ENCODE measurements around the gene ADGRL3. TPM values are rescaled to one million over a fixed set of nuclear protein-coding genes. Genes with fewer than 3 reads are reported as not detected.
A peak's percentile ranks its signal among the peaks of the same experiment; 100 is the strongest.

Gene ADGRL3
- total and polyA plus RNA-seq, 2 donors (not counting 1 experiment from before 2014, with no cell fraction given): under 0.01 to 0.05 TPM

DNA sequence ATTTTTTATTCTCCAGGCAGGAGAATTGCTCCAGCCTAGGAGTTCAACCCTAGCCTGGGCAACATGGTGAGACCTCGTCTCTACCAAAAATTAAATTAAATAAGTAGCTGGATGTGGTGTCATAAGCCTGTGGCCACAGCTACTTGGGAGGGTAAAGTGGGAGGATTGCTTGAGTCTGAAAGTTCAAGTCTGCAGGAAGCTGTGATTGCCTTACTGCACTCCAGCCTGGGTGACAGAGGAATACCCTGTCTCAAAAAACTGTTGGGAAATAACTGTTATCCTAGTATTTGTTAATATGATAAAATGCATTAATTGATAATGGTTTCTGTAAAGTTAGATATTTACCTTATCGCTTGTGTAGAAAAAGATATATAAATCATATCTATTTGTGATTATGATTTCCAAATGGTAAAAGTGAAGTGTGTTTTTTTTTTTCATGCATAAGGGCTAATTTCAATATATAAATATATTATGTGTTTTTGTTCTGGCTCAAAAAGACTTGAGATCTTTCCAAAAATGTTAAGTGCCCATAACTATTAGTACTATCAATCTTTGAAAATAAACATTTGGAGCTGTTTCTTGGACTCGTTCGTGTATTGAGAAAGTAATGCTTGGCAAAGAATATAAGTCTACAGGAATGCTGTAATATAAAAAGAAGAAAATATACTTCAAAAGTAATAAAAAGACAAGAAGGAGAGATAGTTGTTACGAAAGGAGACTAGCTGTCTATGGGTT is 396.6 kb downstream of the ADGRL3 start:
- Histone ChIP-seq H3K27me3 (ENCODE audit: control insufficient read depth, insufficient read depth, low read length) (no peaks in the 10 kb centered on the region), H3K9ac (ENCODE audit: insufficient read depth, low read length) (no peak overlapping the region), H3K4me2 (ENCODE audit: extremely low read depth, insufficient read depth, low read length) (no peak overlapping the region), H3K4me1 (ENCODE audit: control insufficient read depth, extremely low read depth, insufficient read depth, low read length) (no peaks in the 10 kb centered on the region), H3K27ac (ENCODE audit: insufficient read depth, low read length) (no peak overlapping the region), H3K9me3 (ENCODE audit: control insufficient read depth, insufficient read depth, low read depth, low read length) (no peaks in the 10 kb centered on the region), H3K4me3 (replicated peaks in 1 of 4; ENCODE audit: control extremely low read depth in 1 of 4, insufficient read depth in 1 of 4, low read depth in 3 of 4, low read length in 4 of 4) (no peak overlapping the region), H2AFZ (ENCODE audit: low read length) (no peak overlapping the region), H3K79me2 (ENCODE audit: control insufficient read depth, insufficient read depth, low read length) (no peaks in the 10 kb centered on the region), H4K20me1 (ENCODE audit: control insufficient read depth, extremely low read depth, insufficient read depth, low read length) (no peaks in the 10 kb centered on the region), H3K36me3 (ENCODE audit: control insufficient read depth, insufficient read depth, low read length) (no peaks in the 10 kb centered on the region)
- TF ChIP-seq EZH2 (IDR thresholded peaks at IDR 0.05; ENCODE audit: low read length, missing control alignments) (no peak), CTCF (conservative IDR thresholded peaks at IDR 0.05 in 1 of 2, IDR thresholded peaks at IDR 0.05 in 1 of 2; ENCODE audit: low read depth in 1 of 2, low read length in 2 of 2) (no peak)
- DNase-seq (ENCODE audit: low read depth in 2 of 2): peak in 1 of 2 donors; percentile 73

DNA sequence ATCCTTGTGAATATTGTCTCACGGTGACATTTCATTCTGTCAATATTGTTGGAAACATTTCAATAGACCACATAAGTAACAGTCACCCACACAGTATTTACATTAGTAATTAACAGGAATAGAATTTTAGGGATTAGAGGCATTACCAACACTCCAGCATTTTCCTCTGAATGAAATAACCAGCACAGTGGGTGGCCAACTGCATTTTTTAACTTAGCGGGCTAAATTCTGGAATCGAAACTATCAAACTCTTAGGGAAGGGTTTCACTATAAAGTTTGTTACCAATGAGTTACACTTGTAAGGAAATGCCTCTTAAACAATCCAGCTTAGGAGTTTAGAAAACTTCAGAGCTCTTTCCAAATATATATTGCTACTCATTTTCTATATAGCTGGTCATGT is 403.0 kb downstream of the ADGRL3 start:
- Histone ChIP-seq H3K4me2 (ENCODE audit: extremely low read depth, insufficient read depth, low read length) (no peak overlapping the region), H3K4me3 (replicated peaks in 1 of 4; ENCODE audit: control extremely low read depth in 1 of 4, insufficient read depth in 1 of 4, low read depth in 3 of 4, low read length in 4 of 4) (peak overlapping the region in 1 of 4 experiments; percentile 6), H3K27me3 (ENCODE audit: control insufficient read depth, insufficient read depth, low read length) (no peaks in the 10 kb centered on the region), H4K20me1 (ENCODE audit: control insufficient read depth, extremely low read depth, insufficient read depth, low read length) (no peaks in the 10 kb centered on the region), H3K79me2 (ENCODE audit: control insufficient read depth, insufficient read depth, low read length) (no peaks in the 10 kb centered on the region), H3K9ac (ENCODE audit: insufficient read depth, low read length) (no peak overlapping the region), H2AFZ (ENCODE audit: low read length) (no peak overlapping the region), H3K9me3 (ENCODE audit: control insufficient read depth, insufficient read depth, low read depth, low read length) (no peaks in the 10 kb centered on the region), H3K4me1 (ENCODE audit: control insufficient read depth, extremely low read depth, insufficient read depth, low read length) (no peaks in the 10 kb centered on the region), H3K36me3 (ENCODE audit: control insufficient read depth, insufficient read depth, low read length) (no peaks in the 10 kb centered on the region), H3K27ac (ENCODE audit: insufficient read depth, low read length) (no peak overlapping the region)
- DNase-seq (ENCODE audit: low read depth in 2 of 2): peak in 1 of 2 donors; percentile 15
- TF ChIP-seq CTCF (conservative IDR thresholded peaks at IDR 0.05 in 1 of 2, IDR thresholded peaks at IDR 0.05 in 1 of 2; ENCODE audit: low read depth in 1 of 2, low read length in 2 of 2) (no peak), EZH2 (IDR thresholded peaks at IDR 0.05; ENCODE audit: low read length, missing control alignments) (no peak)

GRCh38 chr4:61604054-61604453 is 403.9 kb downstream of the ADGRL3 start:
- Histone ChIP-seq H3K27me3 (ENCODE audit: control insufficient read depth, insufficient read depth, low read length) (no peaks in the 10 kb centered on the region), H3K27ac (ENCODE audit: insufficient read depth, low read length) (no peak overlapping the region), H3K9ac (ENCODE audit: insufficient read depth, low read length) (no peak overlapping the region), H3K79me2 (ENCODE audit: control insufficient read depth, insufficient read depth, low read length) (no peaks in the 10 kb centered on the region), H4K20me1 (ENCODE audit: control insufficient read depth, extremely low read depth, insufficient read depth, low read length) (no peaks in the 10 kb centered on the region), H3K9me3 (ENCODE audit: control insufficient read depth, insufficient read depth, low read depth, low read length) (no peaks in the 10 kb centered on the region), H2AFZ (ENCODE audit: low read length) (no peak overlapping the region), H3K4me1 (ENCODE audit: control insufficient read depth, extremely low read depth, insufficient read depth, low read length) (no peaks in the 10 kb centered on the region), H3K4me2 (ENCODE audit: extremely low read depth, insufficient read depth, low read length) (no peak overlapping the region), H3K4me3 (replicated peaks in 1 of 4; ENCODE audit: control extremely low read depth in 1 of 4, insufficient read depth in 1 of 4, low read depth in 3 of 4, low read length in 4 of 4) (no peak overlapping the region), H3K36me3 (ENCODE audit: control insufficient read depth, insufficient read depth, low read length) (no peaks in the 10 kb centered on the region)
- TF ChIP-seq EZH2 (IDR thresholded peaks at IDR 0.05; ENCODE audit: low read length, missing control alignments) (no peak), CTCF (conservative IDR thresholded peaks at IDR 0.05 in 1 of 2, IDR thresholded peaks at IDR 0.05 in 1 of 2; ENCODE audit: low read depth in 1 of 2, low read length in 2 of 2) (no peak)
- no peak for DNase-seq (ENCODE audit: low read depth in 2 of 2)
